H1 (cell line): ENCODE data around the gene TNFRSF11A. TPM values are rescaled to one million over a fixed set of nuclear protein-coding genes. Genes with fewer than 3 reads are reported as not detected.

Experiments
- CTCF ChIA-PET: fragments of 300-600 bp; sonication (Branson Sonifier 250); formaldehyde crosslinking; loops from one replicate; lab custom pipeline; 2021; ENCODE audit not compliant: partially characterized antibody; lab: Charles Lee
- POLR2A ChIA-PET: fragments of 300-600 bp; sonication (Branson Sonifier 250); formaldehyde crosslinking; loops from one replicate; lab custom pipeline; 2021; ENCODE audit warnings: inconsistent platforms; ENCODE audit not compliant: partially characterized antibody; lab: Charles Lee
- DNase-seq, 2 experiments: peaks; one replicate each; pipeline versions ENCODE4 v3.0.0 to v3.0.0-alpha.2; 2010 to 2022; ENCODE audit warnings: low spot score in 2 of 2, low read depth in 1 of 2, mixed read lengths in 1 of 2
- FAIRE-seq: peaks from 2 replicates; lab custom pipeline; 2011; peaks lifted over from hg19 to GRCh38; lab: Jason Lieb, UNC
- H2AFZ ChIP-seq: 2 replicates; pipeline ENCODE4 v1.8.1; 2012; ENCODE audit warnings: low read length, inconsistent platforms
- H2AK5ac ChIP-seq: 2 replicates; pipeline ENCODE4 v1.6.1; 2013; ENCODE audit warnings: low read depth, low read length
- H2BK120ac ChIP-seq: replicated peaks from 2 replicates; pipeline ENCODE3; 2013; ENCODE audit warnings: low read depth, low read length, inconsistent platforms
- H2BK12ac ChIP-seq: 2 replicates; pipeline ENCODE4 v1.6.1; 2013; ENCODE audit warnings: low read depth, low read length
- H2BK15ac ChIP-seq: 2 replicates; pipeline ENCODE4 v1.6.1; 2013; ENCODE audit warnings: low read length
- H2BK20ac ChIP-seq: 2 replicates; pipeline ENCODE4 v1.6.1; 2013; ENCODE audit warnings: low read length
- H2BK5ac ChIP-seq: 2 replicates; pipeline ENCODE4 v1.6.1; 2013; ENCODE audit warnings: low read depth, low read length
- H3K14ac ChIP-seq: 2 replicates; pipeline ENCODE4 v1.6.1; 2013; ENCODE audit warnings: inconsistent platforms; ENCODE audit not compliant: insufficient read length
- H3K18ac ChIP-seq: 2 replicates; pipeline ENCODE4 v1.6.1; 2013; ENCODE audit warnings: low read length; ENCODE audit errors: extremely low read depth
- H3K23ac ChIP-seq: 2 replicates; pipeline ENCODE4 v1.6.1; 2013; ENCODE audit warnings: inconsistent platforms; ENCODE audit not compliant: insufficient read length
- H3K23me2 ChIP-seq: 2 replicates; pipeline ENCODE4 v1.6.1; 2013; ENCODE audit warnings: low read depth, low read length
- H3K27ac ChIP-seq: 2 replicates; pipeline ENCODE4 v1.6.1; 2011; ENCODE audit warnings: low read depth, low read length, inconsistent platforms
- H3K27me3 ChIP-seq, 4 experiments: replicated peaks in 1 of 4; 1 replicate in 1 of 4; 2 replicates in 3 of 4; pipeline versions ENCODE4 v1.6.1 to v1.8.1; 2011 to 2013; ENCODE audit warnings: low read length in 3 of 4, mild to moderate bottlenecking in 3 of 4, inconsistent platforms in 2 of 4, mixed read lengths in 2 of 4, moderate library complexity in 1 of 4; ENCODE audit not compliant: control insufficient read depth in 3 of 4, insufficient read depth in 3 of 4; ENCODE audit errors: extremely low read depth in 1 of 4
- H3K36me3 ChIP-seq, 4 experiments: 2 replicates each; pipeline versions ENCODE4 v1.6.1 to v1.8.1; 2011 to 2013; ENCODE audit warnings: mild to moderate bottlenecking in 4 of 4, low read length in 3 of 4, moderate library complexity in 2 of 4, control low read depth in 1 of 4, inconsistent platforms in 1 of 4; ENCODE audit not compliant: insufficient read depth in 4 of 4, control insufficient read depth in 2 of 4
- H3K4ac ChIP-seq: replicated peaks from 2 replicates; pipeline ENCODE3; 2013; ENCODE audit warnings: low read length, low read depth, mixed read lengths, inconsistent platforms; ENCODE audit not compliant: insufficient read length
- H3K4me1 ChIP-seq, 4 experiments: replicated peaks in 1 of 4; 1 replicate in 1 of 4; 2 replicates in 3 of 4; pipeline versions ENCODE4 v1.6.1 to v1.8.1; 2011 to 2013; ENCODE audit warnings: low read length in 3 of 4, inconsistent platforms in 2 of 4, mixed read lengths in 1 of 4; ENCODE audit not compliant: insufficient read depth in 4 of 4, control insufficient read depth in 3 of 4
- H3K4me2 ChIP-seq, 2 experiments: 2 replicates each; pipeline versions ENCODE4 v1.6.1 to v1.8.1; 2011 to 2013; ENCODE audit warnings: low read depth in 2 of 2, low read length in 2 of 2, control low read depth in 1 of 2, inconsistent platforms in 1 of 2, mild to moderate bottlenecking in 1 of 2; ENCODE audit not compliant: insufficient read depth in 1 of 2
- H3K4me3 ChIP-seq, 4 experiments: fragments of 200-600, 300-600 bp in 1 of 4; sonication (generic), shearing (Covaris generic), sonication (Bioruptor Twin) in 1 of 4; 2 replicates each; pipeline versions ENCODE4 v1.5.1 to v1.8.1; 2011 to 2016; ENCODE audit warnings: low read length in 4 of 4, low read depth in 3 of 4, control low read depth in 2 of 4, inconsistent platforms in 2 of 4, mild to moderate bottlenecking in 2 of 4, mixed read lengths in 1 of 4, moderate library complexity in 1 of 4; ENCODE audit not compliant: insufficient read depth in 2 of 4; ENCODE audit errors: extremely low read depth in 1 of 4
- H3K56ac ChIP-seq: replicated peaks from 2 replicates; pipeline ENCODE3; 2013; ENCODE audit warnings: low read depth, mild to moderate bottlenecking, mixed read lengths, low read length, inconsistent platforms; ENCODE audit not compliant: insufficient read length
- H3K79me1 ChIP-seq: 2 replicates; pipeline ENCODE4 v1.6.1; 2013; ENCODE audit warnings: low read depth, low read length, control low read depth
- H3K79me2 ChIP-seq, 2 experiments: 2 replicates each; pipeline versions ENCODE4 v1.6.1 to v1.8.1; 2012 to 2013; ENCODE audit warnings: low read length in 2 of 2, mild to moderate bottlenecking in 2 of 2, inconsistent platforms in 1 of 2; ENCODE audit not compliant: insufficient read depth in 2 of 2, control insufficient read depth in 1 of 2
- H3K9ac ChIP-seq, 4 experiments: replicated peaks in 1 of 4; 1 replicate in 1 of 4; 2 replicates in 3 of 4; pipeline versions ENCODE4 v1.6.1 to v1.8.1; 2011 to 2013; ENCODE audit warnings: low read depth in 3 of 4, low read length in 3 of 4, control low read depth in 2 of 4, mild to moderate bottlenecking in 2 of 4, moderate library complexity in 2 of 4, inconsistent platforms in 1 of 4; ENCODE audit errors: extremely low read depth in 1 of 4
- H3K9me3 ChIP-seq, 2 experiments: 2 replicates each; pipeline versions ENCODE4 v1.6.1 to v1.8.1; 2012 to 2013; ENCODE audit warnings: mild to moderate bottlenecking in 2 of 2, moderate library complexity in 2 of 2, control low read depth in 1 of 2, inconsistent platforms in 1 of 2, low read depth in 1 of 2, low read length in 1 of 2, mixed read lengths in 1 of 2; ENCODE audit not compliant: insufficient read depth in 2 of 2
- H4K20me1 ChIP-seq, 2 experiments: replicated peaks in 1 of 2; 2 replicates each; pipeline versions ENCODE3 to v1.8.1; 2011 to 2013; ENCODE audit warnings: inconsistent platforms in 2 of 2, low read length in 2 of 2, mild to moderate bottlenecking in 1 of 2; ENCODE audit not compliant: insufficient read depth in 2 of 2, control insufficient read depth in 1 of 2
- H4K5ac ChIP-seq: 2 replicates; pipeline ENCODE4 v1.6.1; 2013; ENCODE audit warnings: low read length, low read depth, mixed read lengths, inconsistent platforms; ENCODE audit not compliant: insufficient read length
- H4K8ac ChIP-seq: 2 replicates; pipeline ENCODE4 v1.8.0; 2013; ENCODE audit warnings: mild to moderate bottlenecking, moderate library complexity, low read length, inconsistent platforms; ENCODE audit not compliant: insufficient read depth; ENCODE audit errors: extremely low read depth
- H4K91ac ChIP-seq: replicated peaks from 2 replicates; pipeline ENCODE3; 2013; ENCODE audit warnings: low read length, mixed read lengths, inconsistent platforms; ENCODE audit not compliant: insufficient read length
- CHD2 ChIP-seq: IDR thresholded peaks from 2 replicates; pipeline ENCODE4 v1.6.1; 2012; ENCODE audit warnings: low read length, improper control_type of control experiment
- JUND ChIP-seq: IDR thresholded peaks from 2 replicates; pipeline ENCODE4 v1.6.1; 2011; ENCODE audit warnings: mild to moderate bottlenecking, improper control_type of control experiment, low read length
- MAFK ChIP-seq: IDR thresholded peaks from 2 replicates; pipeline ENCODE4 v1.6.1; 2012; ENCODE audit warnings: low read depth, mild to moderate bottlenecking, improper control_type of control experiment, low read length
- POU5F1 ChIP-seq: IDR thresholded peaks from 2 replicates; pipeline ENCODE4 v1.6.1; 2011; ENCODE audit warnings: low read depth, mild to moderate bottlenecking, low read length, moderate library complexity
- RNF2 ChIP-seq: fragments of 200-900, 300-1000 bp; sonication (generic); IDR thresholded peaks from 2 replicates; pipeline ENCODE4 v1.7.1; 2016; ENCODE audit warnings: borderline replicate concordance, low read depth, mild to moderate bottlenecking, antibody characterized with exemption, low read length; ENCODE audit not compliant: poor library complexity, severe bottlenecking; ENCODE audit errors: missing control alignments
- RXRA ChIP-seq: IDR thresholded peaks from 2 replicates; pipeline ENCODE4 v1.6.1; 2011; ENCODE audit warnings: low read depth, mild to moderate bottlenecking, low read length, moderate library complexity; ENCODE audit not compliant: insufficient read depth
- SIN3A ChIP-seq, 2 experiments: IDR thresholded peaks in 1 of 2; conservative IDR thresholded peaks in 1 of 2; 2 replicates each; pipeline ENCODE4 v1.6.1; 2011 to 2012; ENCODE audit warnings: low read length in 2 of 2, improper control_type of control experiment in 1 of 2, low read depth in 1 of 2, mild to moderate bottlenecking in 1 of 2
- SP1 ChIP-seq: IDR thresholded peaks from 2 replicates; pipeline ENCODE4 v1.6.1; 2011; ENCODE audit warnings: low read depth, low read length
- SRF ChIP-seq: IDR thresholded peaks from 2 replicates; pipeline ENCODE4 v1.6.1; 2011; ENCODE audit warnings: mild to moderate bottlenecking, low read depth, low read length, moderate library complexity
- TEAD4 ChIP-seq: IDR thresholded peaks from 2 replicates; pipeline ENCODE4 v1.6.1; 2012; ENCODE audit warnings: low read depth, low read length, inconsistent platforms, mixed read lengths
- WGBS, 2 experiments: shearing (Covaris generic) in 1 of 2; methylation state at CpG; one replicate each; pipeline versions ENCODE4 v1.1.6 to v1.1.7; 2013 to 2015; ENCODE audit warnings: low lambda C conversion rate in 2 of 2, mixed read lengths in 2 of 2, inconsistent platforms in 1 of 2, low coverage in 1 of 2, missing lambda C conversion rate in 1 of 2; ENCODE audit not compliant: insufficient replicate concordance in 2 of 2, insufficient coverage in 1 of 2, insufficient read length in 1 of 2; ENCODE audit errors: extremely low coverage in 1 of 2, missing lambda C conversion rate in 1 of 2; 5-methylcytosine and 5-hydroxymethylcytosine counted together
- polyA plus RNA-seq, 7 experiments: library from polyadenylated mRNA; depleted of rRNA in 3 of 7; stranded (reverse) in 5 of 7; unstranded in 2 of 7; fragments of >200 nt in 5 of 7; fragments of 200-250 nt in 2 of 7; gene quantifications; 1 replicate in 5 of 7; 2 replicates in 1 of 7; 4 replicates in 1 of 7; pipeline versions ENCODE4 v1.2.1 to v1.2.3, GENCODE V29; 2011 to 2013; ENCODE audit warnings: missing spikeins in 2 of 7, mixed read lengths in 2 of 7
- total RNA-seq: library from RNA; stranded (reverse); fragmentation: NEBNext Ultra II Directional; extraction: Animal tissue kit (Norgen Biotek cat#: 25700); gene quantifications from 2 replicates; pipeline ENCODE4 v1.2.1, GENCODE V29; 2021
- TF ChIP-seq, protein P1 (sequence below): IDR thresholded peaks from 2 replicates; pipeline ENCODE4 v1.6.1; 2011; ENCODE audit warnings: low read length, improper control_type of control experiment

Gene TNFRSF11A
- total and polyA plus RNA-seq, 2 of the 8 experiments (the other 6 are each of a cell fraction or from before 2014, with no cell fraction given) = 8.7 to 10.6 TPM

DNA sequence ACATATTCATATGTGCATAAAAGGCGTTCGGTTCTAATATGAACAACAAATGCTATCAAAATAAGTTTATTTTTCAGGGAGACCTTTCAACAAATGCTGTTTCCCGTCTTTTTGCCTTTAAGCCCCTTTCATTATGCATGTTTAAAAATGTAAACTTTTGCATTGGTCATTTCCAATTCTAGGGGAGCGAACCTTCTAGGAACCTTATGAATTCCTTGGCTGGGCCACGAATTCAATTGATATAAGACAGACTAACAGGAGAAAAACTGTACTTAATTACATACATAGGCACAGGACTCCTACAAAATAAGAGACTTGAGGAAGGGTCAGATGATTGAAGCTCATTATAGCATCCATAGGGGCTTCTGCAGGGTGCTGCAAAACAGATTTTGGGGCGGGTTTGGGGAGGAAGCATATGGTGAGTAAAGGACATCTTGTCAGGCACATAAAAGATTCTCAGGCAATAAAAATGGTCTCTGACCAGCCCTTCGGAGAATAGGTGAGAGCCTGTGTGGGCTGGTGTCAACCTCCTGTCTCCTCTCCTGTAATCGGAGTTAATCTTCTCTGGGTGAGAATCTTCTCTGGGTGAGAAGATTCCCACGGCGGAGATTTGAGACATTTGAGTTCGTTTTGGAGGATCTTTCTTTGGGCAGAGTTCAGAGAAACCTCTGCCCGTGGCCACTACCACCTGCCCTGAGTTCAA, 1.7 kb downstream of the TNFRSF11A start:
- peak overlapping the region; percentile 85 to 86 for H3K4me2 ChIP-seq
- H3K4me1 ChIP-seq = peaks cover 17 to 29% (median 22%) of the 10 kb centered on the region in 4 experiments
- H3K9me3 ChIP-seq = no peaks in the 10 kb centered on the region
- no peak overlapping the region for H4K5ac ChIP-seq
- peaks cover 4% of the 10 kb centered on the region; the same call in 1 of the 2 replicates for H3K79me1 ChIP-seq
- FAIRE-seq (no peak), DNase-seq (no peak)
- H3K4me3 ChIP-seq = peak overlapping the region; percentile 60 to 94 (median 82); a peak in 7 of 8 replicates
- H2BK12ac ChIP-seq = no peak overlapping the region
- no peak overlapping the region for H3K27ac ChIP-seq
- no peak overlapping the region for H2BK20ac ChIP-seq
- H3K23me2 ChIP-seq = peaks cover 19% of the 10 kb centered on the region
- H4K91ac ChIP-seq = no peak overlapping the region
- H4K8ac ChIP-seq = no peak overlapping the region
- H2BK15ac ChIP-seq = no peak overlapping the region
- POLR2A ChIA-PET = interaction anchor here (1.6 kb wide), 1 partner anchor 12 kb away, joined by 7 read pairs; no protein-coding TSS in a partner anchor
- peaks cover 0 to 54% of the 10 kb centered on the region in 2 experiments; a peak in 2 of 4 replicates for H3K79me2 ChIP-seq
- no peaks in the 10 kb centered on the region for H3K36me3 ChIP-seq
- H2BK120ac ChIP-seq = no peak overlapping the region
- H2AFZ ChIP-seq = no peak overlapping the region
- H3K56ac ChIP-seq = no peak overlapping the region
- CTCF ChIA-PET = interaction anchor here (0.6 to 4.1 kb wide), 7 partner anchors 19 to 99 kb away, joined by 3 to 16 read pairs (median 5); no protein-coding TSS in a partner anchor
- H2BK5ac ChIP-seq = no peak overlapping the region
- no peak overlapping the region for H3K9ac ChIP-seq
- H3K14ac ChIP-seq = no peak overlapping the region
- H2AK5ac ChIP-seq = no peak overlapping the region
- peaks cover 3 to 25% (median 14%) of the 10 kb centered on the region in 4 experiments for H3K27me3 ChIP-seq
- no peak overlapping the region for H3K23ac ChIP-seq
- WGBS, 2 experiments = 56% methylated on average over 12 of the region's 12 CpGs; no CpG with 5 or more reads in 1 of the 2 experiments
- peaks cover 0 to 1% of the 10 kb centered on the region in 2 experiments for H4K20me1 ChIP-seq
- no peak overlapping the region for H3K4ac ChIP-seq
- no peak overlapping the region for H3K18ac ChIP-seq
- TF ChIP-seq, protein P1, sequence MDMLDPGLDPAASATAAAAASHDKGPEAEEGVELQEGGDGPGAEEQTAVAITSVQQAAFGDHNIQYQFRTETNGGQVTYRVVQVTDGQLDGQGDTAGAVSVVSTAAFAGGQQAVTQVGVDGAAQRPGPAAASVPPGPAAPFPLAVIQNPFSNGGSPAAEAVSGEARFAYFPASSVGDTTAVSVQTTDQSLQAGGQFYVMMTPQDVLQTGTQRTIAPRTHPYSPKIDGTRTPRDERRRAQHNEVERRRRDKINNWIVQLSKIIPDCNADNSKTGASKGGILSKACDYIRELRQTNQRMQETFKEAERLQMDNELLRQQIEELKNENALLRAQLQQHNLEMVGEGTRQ = no peak
- TF ChIP-seq JUND = no peak
- no peak for TF ChIP-seq TEAD4
- TF ChIP-seq POU5F1 = no peak
- TF ChIP-seq RNF2 = no peak
- no peak for TF ChIP-seq SIN3A (conservative IDR thresholded peaks at IDR 0.05 in 1 of 2, IDR thresholded peaks at IDR 0.05 in 1 of 2; ENCODE audit: low read depth in 1 of 2, low read length in 2 of 2)
- TF ChIP-seq SP1 = no peak
- TF ChIP-seq SRF = no peak
- no peak for TF ChIP-seq MAFK
- no peak for TF ChIP-seq RXRA
- no peak for TF ChIP-seq CHD2
